Adipocyte (in vitro differentiated cells): Measurements from ENCODE around the gene PANK2.
"Not testable (repeated sequence)": the region's sequence is repeated elsewhere in the genome, so short reads cannot be mapped to it uniquely, and the experiment has no call there.

ENCODE experiments used
- DNase-seq: peaks from one replicate; pipeline ENCODE4 v3.0.0-alpha.2; 2015; ENCODE audit warnings: low read depth
- H3K27me3 ChIP-seq: replicated peaks from 2 replicates; pipeline ENCODE4 v1.7.0; 2013; ENCODE audit warnings: mild to moderate bottlenecking, low read length, moderate library complexity; ENCODE audit not compliant: control insufficient read depth, insufficient read depth
- H3K36me3 ChIP-seq: 2 replicates; pipeline ENCODE4 v1.7.0; 2013; ENCODE audit warnings: low read length, mild to moderate bottlenecking, moderate library complexity; ENCODE audit not compliant: control insufficient read depth, insufficient read depth, severe bottlenecking
- H3K4me1 ChIP-seq: 2 replicates; pipeline ENCODE4 v1.7.0; 2013; ENCODE audit warnings: mild to moderate bottlenecking, low read length, moderate library complexity; ENCODE audit not compliant: control insufficient read depth, insufficient read depth
- H3K4me3 ChIP-seq: 2 replicates; pipeline ENCODE4 v1.7.0; 2013; ENCODE audit warnings: mild to moderate bottlenecking, low read length, moderate library complexity
- H3K9ac ChIP-seq: 2 replicates; pipeline ENCODE4 v1.7.0; 2013; ENCODE audit warnings: mild to moderate bottlenecking, low read length, moderate library complexity
- H3K9me3 ChIP-seq: 2 replicates; pipeline ENCODE4 v1.7.0; 2013; ENCODE audit warnings: mild to moderate bottlenecking, low read length, moderate library complexity; ENCODE audit not compliant: control insufficient read depth

Gene PANK2

DNA sequence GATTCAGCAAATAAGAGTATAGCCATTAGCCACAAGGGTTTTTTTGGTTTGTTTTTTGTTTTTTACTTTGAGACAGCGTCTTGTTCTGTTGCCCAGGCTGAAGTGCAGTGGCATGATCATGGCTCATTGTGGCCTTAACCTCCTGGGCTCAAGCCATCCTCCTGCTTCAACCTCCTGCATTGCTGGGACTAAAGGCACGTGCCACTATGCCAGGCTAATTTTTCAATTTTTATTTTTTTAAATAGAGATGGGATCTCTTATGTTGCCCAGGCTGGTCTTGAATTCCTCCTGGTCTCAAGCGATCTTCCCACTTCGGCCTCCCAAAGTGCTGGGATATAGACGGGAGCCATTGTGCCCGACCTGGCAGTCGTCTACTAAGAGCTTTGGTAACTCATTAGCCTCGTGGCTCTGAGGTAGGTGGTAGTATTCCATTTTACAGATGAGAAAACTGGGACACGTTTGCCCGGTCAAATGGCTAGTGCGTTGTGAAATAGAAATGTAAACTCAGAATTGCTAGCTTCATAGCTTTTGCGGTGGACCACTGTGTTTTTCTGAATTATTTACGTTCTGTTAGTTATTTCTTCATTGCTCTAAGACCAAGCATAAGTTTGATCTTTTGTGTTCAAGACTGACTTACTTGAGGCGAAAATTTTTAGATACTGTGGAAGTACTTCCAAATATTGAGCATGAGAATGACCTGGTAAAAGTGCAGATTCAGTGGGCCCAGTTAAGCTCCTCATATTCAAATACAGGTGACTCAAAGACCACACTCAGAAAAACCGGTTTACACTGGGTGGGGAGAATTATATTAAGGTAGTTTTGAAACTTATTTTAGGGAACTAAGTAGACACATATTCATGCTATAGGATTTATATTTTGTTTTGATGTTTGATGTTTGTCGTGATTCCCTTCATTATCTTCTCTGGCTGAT lies 2.1 kb downstream of the PANK2 start:
- peak overlapping the region; percentile 85 for H3K4me3 ChIP-seq
- H3K36me3 ChIP-seq, result no peaks in the 10 kb centered on the region
- H3K4me1 ChIP-seq, result peaks cover 46% of the 10 kb centered on the region
- H3K27me3 ChIP-seq, result no peaks in the 10 kb centered on the region
- H3K9ac ChIP-seq, result peak overlapping the region; percentile 94
- no peaks in the 10 kb centered on the region for H3K9me3 ChIP-seq
- DNase-seq, result no peak

DNA sequence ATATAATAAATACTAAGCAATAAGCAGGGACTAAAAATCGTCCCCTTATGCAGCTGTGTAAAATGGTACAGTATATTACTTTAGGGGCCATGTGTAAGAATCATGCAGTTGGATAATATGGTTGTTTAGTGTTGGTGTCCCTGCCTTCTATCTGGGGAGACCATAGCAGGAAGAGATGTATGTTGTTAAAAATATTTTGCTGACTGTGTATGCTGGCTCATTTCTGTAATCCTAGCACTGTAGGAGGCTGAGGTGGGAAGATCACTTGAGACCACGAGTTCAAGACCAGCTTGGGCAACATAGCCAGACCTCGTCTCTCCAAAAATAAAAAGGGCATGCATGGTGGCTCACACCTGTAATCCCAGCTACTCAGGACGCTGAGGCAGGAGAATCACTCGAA lies 5.6 kb downstream of the PANK2 start:
- no peaks in the 10 kb centered on the region for H3K27me3 ChIP-seq
- H3K9ac ChIP-seq, result no peak overlapping the region
- no peaks in the 10 kb centered on the region for H3K36me3 ChIP-seq
- DNase-seq, result no peak
- H3K9me3 ChIP-seq, result no peaks in the 10 kb centered on the region
- no peak overlapping the region for H3K4me3 ChIP-seq
- H3K4me1 ChIP-seq, result peaks cover 57% of the 10 kb centered on the region

DNA sequence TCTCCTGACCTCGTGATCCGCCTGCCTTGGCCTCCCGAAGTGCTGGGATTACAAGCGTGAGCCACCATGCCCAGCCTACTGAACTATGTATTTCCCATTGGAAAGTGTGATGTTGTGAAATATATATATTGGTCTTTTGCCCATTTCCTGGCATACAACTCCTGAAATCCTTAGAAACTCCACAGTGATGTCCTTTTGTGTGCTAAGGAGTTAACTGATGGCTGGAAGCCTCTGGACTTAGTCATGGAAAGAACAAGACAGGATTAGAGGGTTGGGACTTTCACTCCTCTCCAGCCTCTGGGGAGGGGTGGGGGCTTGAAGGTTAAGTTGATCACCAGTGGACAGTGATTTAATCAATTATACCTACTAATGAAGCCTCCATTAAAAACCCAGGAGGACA lies 7.1 kb downstream of the PANK2 start:
- H3K27me3 ChIP-seq, result no peaks in the 10 kb centered on the region
- peak overlapping the region; percentile 33 for H3K4me3 ChIP-seq
- H3K36me3 ChIP-seq, result no peaks in the 10 kb centered on the region
- H3K4me1 ChIP-seq, result peaks cover 58% of the 10 kb centered on the region
- H3K9ac ChIP-seq, result no peak overlapping the region
- DNase-seq, result peak; percentile 17
- no peaks in the 10 kb centered on the region for H3K9me3 ChIP-seq

DNA sequence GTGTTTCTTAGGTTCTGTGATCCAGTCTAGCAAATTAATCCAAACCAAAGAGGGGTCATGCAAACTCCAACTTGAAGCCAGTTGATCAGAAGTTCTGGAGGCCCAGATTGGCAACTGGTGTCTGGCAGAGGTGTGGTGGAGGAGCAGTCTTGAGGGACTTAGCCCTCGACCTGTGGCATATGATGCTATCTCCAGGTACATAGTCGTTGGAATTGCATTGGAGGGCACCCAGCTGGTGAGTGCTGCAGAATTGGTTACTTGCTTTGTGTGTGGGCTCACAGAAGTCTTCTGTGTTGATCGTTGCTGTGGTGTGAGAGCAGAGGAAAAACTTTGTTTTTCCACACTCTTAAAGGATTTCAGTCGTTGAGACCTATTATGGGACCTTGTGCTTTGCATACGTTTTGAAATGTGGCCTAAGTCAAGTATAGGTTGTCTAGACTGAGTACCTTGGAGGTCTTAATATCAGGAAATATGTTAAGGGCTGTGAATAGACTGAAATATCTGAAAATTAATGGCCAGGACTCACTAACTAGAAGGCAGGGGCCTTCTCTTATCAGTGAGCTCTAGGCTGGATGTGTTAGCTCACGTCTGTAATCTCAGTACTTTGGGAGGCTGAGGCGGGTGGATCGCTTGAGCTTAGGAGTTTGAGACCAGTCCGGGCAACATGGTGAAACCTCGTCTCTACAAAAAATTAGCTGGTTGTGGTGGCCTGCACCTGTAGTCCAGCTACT lies 7.8 kb downstream of the PANK2 start:
- no peaks in the 10 kb centered on the region for H3K36me3 ChIP-seq
- no peak for DNase-seq
- no peak overlapping the region for H3K9ac ChIP-seq

DNA sequence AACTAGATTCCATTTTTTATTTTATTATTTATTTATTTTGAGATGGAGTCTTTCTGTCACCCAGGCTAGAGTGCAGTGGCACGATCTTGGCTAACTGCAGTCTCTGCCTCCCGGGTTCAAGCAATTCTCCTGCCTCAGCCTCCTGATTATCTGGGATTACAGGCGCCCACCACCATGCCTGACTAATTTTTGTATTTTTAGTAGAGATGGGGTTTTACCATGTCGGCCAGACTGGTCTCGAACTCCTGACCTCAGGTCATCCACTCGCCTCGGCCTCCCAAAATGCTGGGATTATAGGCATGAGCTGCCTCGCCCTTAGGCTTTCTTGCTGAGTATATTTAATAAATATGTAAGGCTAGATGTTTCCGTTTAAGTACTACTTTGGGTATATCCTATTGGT lies 9.0 kb downstream of the PANK2 start:
- H3K9ac ChIP-seq, DNase-seq, H3K9me3 ChIP-seq, H3K27me3 ChIP-seq, H3K36me3 ChIP-seq, H3K4me3 ChIP-seq: not testable (repeated sequence)
- H3K4me1 ChIP-seq, result peaks cover 55% of the 10 kb centered on the region

More for the DNA sequence above, 7.8 kb downstream of the PANK2 start:
- peak overlapping the region; percentile 33 for H3K4me3 ChIP-seq
- H3K9me3 ChIP-seq, result no peaks in the 10 kb centered on the region
- H3K27me3 ChIP-seq, result no peaks in the 10 kb centered on the region
- H3K4me1 ChIP-seq, result peaks cover 57% of the 10 kb centered on the region

DNA sequence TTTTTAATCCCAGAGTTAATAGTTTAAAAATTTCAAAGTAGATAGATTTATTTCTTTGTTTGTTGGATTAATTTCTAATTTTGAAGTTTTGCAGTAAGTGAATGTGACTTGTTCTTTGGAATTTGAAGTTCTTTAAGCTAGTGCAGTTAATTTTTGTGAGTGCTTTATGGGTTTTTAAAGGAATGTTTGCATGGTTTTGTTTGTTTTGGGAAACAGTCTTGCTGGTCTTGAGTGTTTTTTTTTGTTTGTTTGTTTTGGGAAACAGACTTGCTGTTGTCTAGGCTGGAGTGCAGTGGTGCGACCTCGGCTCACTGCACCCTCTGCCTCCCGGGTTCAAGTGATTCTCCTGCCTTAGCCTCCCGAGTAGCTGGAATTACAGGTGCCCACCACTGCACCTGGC lies 9.5 kb downstream of the PANK2 start:
- no peak overlapping the region for H3K9ac ChIP-seq
- no peaks in the 10 kb centered on the region for H3K36me3 ChIP-seq
- no peak for DNase-seq
- no peaks in the 10 kb centered on the region for H3K27me3 ChIP-seq
- no peaks in the 10 kb centered on the region for H3K9me3 ChIP-seq
- H3K4me3 ChIP-seq, result no peak overlapping the region
- H3K4me1 ChIP-seq, result peaks cover 52% of the 10 kb centered on the region

DNA sequence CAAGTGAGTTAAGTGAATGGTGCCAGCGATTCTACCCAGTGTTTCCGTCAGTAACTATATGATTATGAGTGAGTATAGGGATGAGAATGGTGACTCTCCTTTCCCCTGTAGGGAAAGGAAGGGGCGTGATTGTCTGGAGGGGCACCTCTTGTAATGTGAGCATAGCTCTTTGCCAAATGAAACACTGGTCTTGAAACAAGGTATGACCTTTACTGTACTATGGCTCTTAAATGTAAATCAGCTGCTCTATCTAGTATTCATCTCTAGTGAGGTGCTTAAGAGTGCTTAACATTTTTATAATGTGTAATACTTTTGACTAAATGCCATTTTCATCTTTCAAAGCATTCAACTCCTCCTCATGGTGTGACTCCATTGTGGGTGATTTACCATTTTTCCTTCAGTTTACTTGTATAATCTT lies 11.0 kb downstream of the PANK2 start:
- no peak for DNase-seq
- no peak overlapping the region for H3K9ac ChIP-seq
- no peaks in the 10 kb centered on the region for H3K9me3 ChIP-seq
- no peak overlapping the region for H3K4me3 ChIP-seq
- H3K4me1 ChIP-seq, result peaks cover 61% of the 10 kb centered on the region
- no peaks in the 10 kb centered on the region for H3K36me3 ChIP-seq
- H3K27me3 ChIP-seq, result no peaks in the 10 kb centered on the region

DNA sequence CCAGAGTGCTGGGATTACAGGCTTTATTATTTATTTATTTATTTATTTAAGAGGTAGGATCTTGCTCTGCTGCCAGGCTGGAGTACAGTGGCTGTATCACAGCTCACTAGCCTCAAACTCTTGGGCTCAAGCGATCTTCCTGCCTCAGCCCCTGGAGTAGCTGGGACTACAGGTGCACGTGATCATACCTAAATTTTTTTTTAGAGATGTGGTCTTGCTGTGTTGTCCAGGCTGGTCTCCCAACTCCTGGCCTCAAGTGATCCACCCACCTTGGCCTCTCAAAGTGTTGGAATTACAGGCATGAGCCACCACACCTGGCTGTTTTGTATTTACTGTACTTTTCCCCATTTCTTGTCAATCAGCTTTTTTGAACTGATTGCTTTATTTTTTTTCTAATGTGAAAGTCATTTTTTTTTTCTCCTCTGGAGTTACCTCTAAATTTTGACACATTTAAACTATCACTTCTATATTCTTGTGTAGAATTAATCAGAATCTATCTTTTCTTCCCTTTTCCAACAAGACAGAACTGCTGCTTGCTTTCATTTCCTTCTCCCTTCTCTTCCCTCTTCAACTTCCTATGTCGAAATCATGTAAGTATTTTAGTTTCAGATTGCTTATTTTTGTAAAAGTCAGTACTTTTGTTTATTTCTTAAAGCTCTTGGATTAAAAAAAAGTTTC lies 12.0 kb downstream of the PANK2 start:
- peak overlapping the region; percentile 41 for H3K9ac ChIP-seq
- H3K4me1 ChIP-seq, result peaks cover 55% of the 10 kb centered on the region
- no peaks in the 10 kb centered on the region for H3K36me3 ChIP-seq
- no peaks in the 10 kb centered on the region for H3K27me3 ChIP-seq
- H3K9me3 ChIP-seq, result no peaks in the 10 kb centered on the region
- peak overlapping the region; percentile 61 for H3K4me3 ChIP-seq
- peak; percentile 69 for DNase-seq

DNA sequence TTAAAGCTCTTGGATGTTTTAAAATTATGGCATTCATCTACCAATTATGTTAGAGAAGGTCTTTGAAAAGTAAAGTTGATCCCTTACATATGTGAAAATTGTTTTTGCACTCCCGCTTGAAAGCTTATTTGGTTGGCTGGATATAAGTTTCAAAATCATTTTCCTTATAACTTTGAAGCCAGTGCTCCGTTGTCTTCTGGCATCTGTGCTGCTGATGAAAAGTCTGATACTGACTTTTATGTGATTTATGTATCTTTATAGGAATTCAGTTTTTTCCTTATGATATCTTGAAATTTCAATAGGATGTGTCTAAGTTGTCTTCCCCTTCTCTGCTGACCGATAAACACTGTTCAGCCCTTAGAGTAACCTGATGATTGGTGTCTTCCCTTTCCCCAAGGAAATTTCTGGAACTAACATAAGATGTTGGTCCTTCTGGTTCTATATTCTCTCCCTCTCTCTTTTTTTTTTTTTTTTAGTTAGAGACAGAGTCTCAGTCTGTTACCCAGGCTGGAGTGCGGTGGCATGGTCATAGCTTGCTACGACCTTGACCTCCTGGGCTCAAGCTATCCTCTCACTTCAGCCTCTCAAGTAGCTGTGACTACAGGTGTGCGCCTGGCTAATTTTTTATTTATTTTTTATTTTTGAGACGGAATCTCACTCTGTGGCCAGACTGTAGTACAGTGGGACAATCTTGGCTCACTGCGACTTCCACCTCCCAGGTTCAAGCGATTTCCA lies 12.7 kb downstream of the PANK2 start:
- DNase-seq, result peak; percentile 55
- Histone ChIP-seq H3K27me3 (no peaks in the 10 kb centered on the region), H3K9me3 (no peaks in the 10 kb centered on the region), H3K4me1 (peaks cover 48% of the 10 kb centered on the region), H3K36me3 (no peaks in the 10 kb centered on the region), H3K9ac (peak overlapping the region; percentile 41), H3K4me3 (peak overlapping the region; percentile 61)

DNA sequence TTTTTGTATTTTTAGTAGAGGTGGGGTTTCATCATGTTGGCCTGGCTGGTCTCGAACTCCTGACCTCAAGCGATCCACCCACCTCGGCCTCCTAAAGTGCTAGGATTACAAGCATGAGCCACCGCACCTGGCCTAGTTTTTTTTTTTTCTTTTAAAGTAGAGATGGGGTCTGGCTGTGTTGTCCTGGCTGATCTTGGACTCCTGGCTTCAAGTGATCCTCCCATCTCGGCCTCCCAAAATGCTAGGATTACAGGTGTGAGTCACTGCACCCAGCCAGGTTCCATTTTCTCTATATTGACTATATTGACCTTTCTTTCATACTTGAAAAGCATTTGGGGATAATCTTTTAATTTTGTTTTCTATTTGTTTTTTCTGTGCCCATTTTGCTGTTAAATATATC lies 13.3 kb downstream of the PANK2 start:
- no peak overlapping the region for H3K9ac ChIP-seq
- no peaks in the 10 kb centered on the region for H3K36me3 ChIP-seq
- H3K9me3 ChIP-seq, result no peaks in the 10 kb centered on the region
- peak overlapping the region; percentile 61 for H3K4me3 ChIP-seq
- no peaks in the 10 kb centered on the region for H3K27me3 ChIP-seq
- no peak for DNase-seq
- H3K4me1 ChIP-seq, result peaks cover 46% of the 10 kb centered on the region
